Heart right ventricle (tissue), 16 donors: ENCODE measurements around the gene TRRAP. TPM values are rescaled to one million over a fixed set of nuclear protein-coding genes. Genes with fewer than 3 reads are reported as not detected.

Experiments used
- ATAC-seq, 8 donors: fragments of 200-7000 bp; cut with Tn5 transposase; one replicate each; pipeline ENCODE4 v1.9.1; 2020; ENCODE audit warnings: mild to moderate bottlenecking in 8 of 8, moderate library complexity in 8 of 8, moderate number of reproducible peaks in 1 of 8
- DNase-seq, 2 donors: peaks; one replicate each; pipeline ENCODE4 v3.0.0-alpha.2; 2020
- H3K27ac ChIP-seq, 10 donors: fragments of 200-600 bp; sonication (generic) in 2 of 10; one replicate each; pipeline versions ENCODE4 v1.5.0 to v1.8.0; 2020 to 2022; ENCODE audit warnings: mild to moderate bottlenecking in 3 of 10
- H3K27me3 ChIP-seq, 7 donors: fragments of 200-600 bp; one replicate each; pipeline ENCODE4 v1.8.0; 2021 to 2022; ENCODE audit warnings: mild to moderate bottlenecking in 2 of 7
- H3K36me3 ChIP-seq, 9 donors: fragments of 200-600 bp; sonication (generic) in 1 of 9; one replicate each; pipeline versions ENCODE4 v1.5.0 to v1.8.0; 2020 to 2022; ENCODE audit warnings: mild to moderate bottlenecking in 2 of 9
- H3K4me1 ChIP-seq, 9 donors: fragments of 200-600 bp; sonication (generic) in 1 of 9; one replicate each; pipeline versions ENCODE4 v1.5.0 to v1.8.0; 2020 to 2022; ENCODE audit warnings: mild to moderate bottlenecking in 4 of 9
- H3K4me3 ChIP-seq, 10 donors: fragments of 200-600 bp; sonication (generic) in 2 of 10; one replicate each; pipeline versions ENCODE4 v1.5.0 to v1.8.0; 2020 to 2022; ENCODE audit warnings: mild to moderate bottlenecking in 7 of 10, moderate library complexity in 2 of 10
- H3K9me3 ChIP-seq, 11 donors: fragments of 200-600 bp in 10 of 11; sonication (generic) in 2 of 11; one replicate each; pipeline versions ENCODE4 v1.5.0 to v1.8.0; 2013 to 2022; ENCODE audit warnings: mild to moderate bottlenecking in 2 of 11, control low read depth in 1 of 11, moderate library complexity in 1 of 11
- CTCF ChIP-seq, 9 donors: fragments of 200-600 bp; sonication (generic) in 2 of 9; IDR thresholded peaks; one replicate each; pipeline versions ENCODE4 v1.5.0 to v1.8.0; 2021 to 2022; ENCODE audit warnings: antibody characterized with exemption in 9 of 9, mild to moderate bottlenecking in 5 of 9, moderate library complexity in 1 of 9
- WGBS, 2 donors: extraction: QIAGEN DNeasy Blood & Tissue Kit; methylation state at CpG; one replicate each; pipeline ENCODE4 v1.1.7; 2013; ENCODE audit warnings: inconsistent platforms in 1 of 2; 5-methylcytosine and 5-hydroxymethylcytosine counted together
- intact Hi-C, 10 donors: fragments of 100-400 bp; cut with DNase I; formaldehyde crosslinking; loops; one replicate each; pipeline versions ENCODE4 v1.11.1 to v1.14.2; 2022
- long read RNA-seq, 3 donors: library from polyadenylated mRNA; unstranded; transcript quantifications; one replicate each; pipeline ENCODE4 v2.0.0, GENCODE V29; 2020 to 2021
- polyA plus RNA-seq, 2 donors: library from polyadenylated mRNA; stranded (reverse); fragments of 200-250 nt; gene quantifications; one replicate each; pipeline ENCODE4 v1.2.3, GENCODE V29; 2013
- total RNA-seq, 10 donors: library from RNA; stranded (reverse); fragmentation: NEBNext Ultra II Directional in 3 of 10; extraction: Animal tissue kit (Norgen Biotek cat#: 25700) in 3 of 10; gene quantifications; one replicate each; pipeline versions ENCODE4 v1.2.1 to v1.2.4, GENCODE V29; 2021 to 2023
- donor health status: Arrhythmogenic right ventricular cardiomyopathy.
- donor health status: ischemic (EF 13 %, LVEDD 7.1; RV severe dilation, severe dysfunction).
- donor health status: healthy with polysubstance abuse.
- donor health status: DM: no; HTN: yes; CAD: no.
- donor health status: DM: no; HTN: no; CAD: no.
- donor health status: ischemic (EF 25% LVEDD 6.9; RV normal size, moderate dysfunction).
- donor health status: ischemic (EF 25% LVEDD 5.7; RV mildly dilated, moderate dysfunction).
- donor health status: healthy.
- donor health status: DM: yes; HTN: yes; CAD: no.
- donor health status: Ischemic cardiomyopathy.
- donor health status: ischemic (EF 35%, LVEDD 5.7; RV mildly dilated, moderate dysfunction).
- donor health status: nonischemic (EF 11% LVEDD 7.7; RV severe dilation, severe dysfunction).
- donor health status: DM: yes; HTN: yes; CAD: no.
- donor health status: PGD.
- donor health status: ischemic (EF 29% LVEDD 5.4; RV normal size, mild dysfunction).
- donor health status: nonischemic (EF 23%, LVEDD 6.1; RV moderate dilation, normal function).

Gene TRRAP
- 10 to 100 TPM; 14.6 to 25.1 (median 22.7) TPM for total RNA-seq
- polyA plus RNA-seq, result 10 to 100 TPM in 1 of 2 donors, 1 to 10 TPM in 1; 4.8 to 12.7 TPM
- long read RNA-seq, donor 1, partial matches to known transcripts, result 8 of 11 reads
- long read RNA-seq, donor 1, other reads (novel, unspliced or antisense), result 3 of 11 reads
- long read RNA-seq, donor 2, partial matches to known transcripts, result 10 of 16 reads
- long read RNA-seq, donor 2, other reads (novel, unspliced or antisense), result 6 of 16 reads
- long read RNA-seq, donor 3, partial matches to known transcripts, result 4 of 11 reads
- long read RNA-seq, donor 3, other reads (novel, unspliced or antisense), result 7 of 11 reads

- TF ChIP-seq CTCF (IDR thresholded peaks at IDR 0.05), result peak; percentile 90 to 99 (median 96)
- H3K36me3 ChIP-seq, result peaks cover 0 to 29% (median 15%) of the 10 kb centered on the region in 9 donors
- H3K27ac ChIP-seq, result peak within 1 kb of the TSS; percentile 97 to 99 (median 98)
- intact Hi-C loops, result no loop called here
- ATAC-seq (peak; percentile 83 to 95 (median 86)), DNase-seq (peak; percentile 69 to 78)
- H3K9me3 ChIP-seq, result no peaks in the 10 kb centered on the region
- WGBS, 2 donors, result 0% methylated on average over 94 to 113 of the region's 113 CpGs
- H3K27me3 ChIP-seq, result peaks cover 0 to 2% (median 0%) of the 10 kb centered on the region in 7 donors
- peaks cover 0 to 22% (median 14%) of the 10 kb centered on the region in 9 donors for H3K4me1 ChIP-seq
- peak within 1 kb of the TSS; percentile 80 to 100 (median 98) for H3K4me3 ChIP-seq
These were observed at the start of gene TRRAP for GRCh38 chr7:98878365-98879197. TRRAP (plus strand) TSS chr7:98878532; CDS start chr7:98881151, 2,619 bp downstream.

- intact Hi-C loops, result loop anchor here in 1 of 10 donors (5.0 kb wide), 1 partner anchor 74 kb away; no protein-coding TSS in a partner anchor
- H3K9me3 ChIP-seq, result no peaks in the 10 kb centered on the region
- no peaks in the 10 kb centered on the region for H3K36me3 ChIP-seq
- ATAC-seq (peak in 5 of 8 donors; percentile 24 to 63 (median 50)), DNase-seq (no peak)
- TF ChIP-seq CTCF (IDR thresholded peaks at IDR 0.05), result no peak
- peaks cover 0 to 14% (median 0%) of the 10 kb centered on the region in 7 donors for H3K27me3 ChIP-seq
- H3K27ac ChIP-seq, result peak overlapping the region in 4 of 10 donors; percentile 6 to 34 (median 20)
- H3K4me3 ChIP-seq, result no peak overlapping the region
- WGBS, 2 donors, result 60 to 61% methylated on average over 2 of the region's 2 CpGs
- H3K4me1 ChIP-seq, result peaks cover 0 to 15% (median 0%) of the 10 kb centered on the region in 9 donors
These were observed 47.3 kb upstream of the TRRAP start for GRCh38 chr7:98830972-98831548.

- WGBS, 2 donors, result 75 to 82% methylated on average over 8 of the region's 8 CpGs
- intact Hi-C loops, result loop anchor here in 1 of 10 donors (5.0 kb wide), 1 partner anchor 74 kb away; no protein-coding TSS in a partner anchor
These were observed 46.6 kb upstream of the TRRAP start for GRCh38 chr7:98831641-98832221.

More at GRCh38 chr7:98831641-98832221, 46.6 kb upstream of the TRRAP start:
- peak in 1 of 2 donors; percentile 17 for DNase-seq
- peak overlapping the region in 2 of 10 donors; percentile 17 to 22 for H3K27ac ChIP-seq
- H3K4me1 ChIP-seq, result peaks cover 0 to 8% (median 0%) of the 10 kb centered on the region in 9 donors
- TF ChIP-seq CTCF (IDR thresholded peaks at IDR 0.05), result peak in 8 of 9 donors; percentile 14 to 68 (median 46)
- H3K36me3 ChIP-seq, result no peaks in the 10 kb centered on the region
- H3K9me3 ChIP-seq, result no peaks in the 10 kb centered on the region
- no peak for ATAC-seq
- no peak overlapping the region for H3K4me3 ChIP-seq
- H3K27me3 ChIP-seq, result peaks cover 0 to 14% (median 0%) of the 10 kb centered on the region in 7 donors
